Measurements from ENCODE around the gene CSNK2A3.

The CSNK2A3 gene

GRCh38 chr11:11320825-11321224 is 32.2 kb downstream of the CSNK2A3 start:
- no peak for TF ChIP-seq CTCF (IDR thresholded peaks at IDR 0.05; ENCODE audit: low read depth, low read length)
- no peak for DNase-seq (ENCODE audit: extremely low read depth, low read depth)

GRCh38 chr11:11318961-11319360 is 34.1 kb downstream of the CSNK2A3 start:
- no peak for TF ChIP-seq CTCF (IDR thresholded peaks at IDR 0.05; ENCODE audit: low read depth, low read length)
- no peak for DNase-seq (ENCODE audit: extremely low read depth, low read depth)

GRCh38 chr11:11318461-11318860 is 34.6 kb downstream of the CSNK2A3 start:
- DNase-seq (ENCODE audit: extremely low read depth, low read depth) = no peak
- no peak for TF ChIP-seq CTCF (IDR thresholded peaks at IDR 0.05; ENCODE audit: low read depth, low read length)

GRCh38 chr11:11316651-11317230 is 36.3 kb downstream of the CSNK2A3 start:
- DNase-seq (ENCODE audit: extremely low read depth, low read depth) = no peak
- no peak for TF ChIP-seq CTCF (IDR thresholded peaks at IDR 0.05; ENCODE audit: low read depth, low read length)

- no peak for TF ChIP-seq CTCF (IDR thresholded peaks at IDR 0.05; ENCODE audit: low read depth, low read length)
- no peak for DNase-seq (ENCODE audit: extremely low read depth, low read depth)
Measured at GRCh38 chr11:11313902-11314692, 39.0 kb downstream of the CSNK2A3 start.

GRCh38 chr11:11313426-11313825 is 39.6 kb downstream of the CSNK2A3 start:
- no peak for DNase-seq (ENCODE audit: extremely low read depth, low read depth)
- no peak for TF ChIP-seq CTCF (IDR thresholded peaks at IDR 0.05; ENCODE audit: low read depth, low read length)

- no peak for DNase-seq (ENCODE audit: extremely low read depth, low read depth)
- no peak for TF ChIP-seq CTCF (IDR thresholded peaks at IDR 0.05; ENCODE audit: low read depth, low read length)
Measured at GRCh38 chr11:11312738-11313137, 40.3 kb downstream of the CSNK2A3 start.
